Suppressor macrophage (primary cell): Measurements from ENCODE around the gene MYH9.
"Not testable (repeated sequence)": the region's sequence is repeated elsewhere in the genome, so short reads cannot be mapped to it uniquely, and the experiment has no call there.

Experiments used
- DNase-seq, 4 experiments: peaks; one replicate each; pipeline ENCODE4 v3.0.0-alpha.2; 2020 to 2022

MYH9 gene

DNA sequence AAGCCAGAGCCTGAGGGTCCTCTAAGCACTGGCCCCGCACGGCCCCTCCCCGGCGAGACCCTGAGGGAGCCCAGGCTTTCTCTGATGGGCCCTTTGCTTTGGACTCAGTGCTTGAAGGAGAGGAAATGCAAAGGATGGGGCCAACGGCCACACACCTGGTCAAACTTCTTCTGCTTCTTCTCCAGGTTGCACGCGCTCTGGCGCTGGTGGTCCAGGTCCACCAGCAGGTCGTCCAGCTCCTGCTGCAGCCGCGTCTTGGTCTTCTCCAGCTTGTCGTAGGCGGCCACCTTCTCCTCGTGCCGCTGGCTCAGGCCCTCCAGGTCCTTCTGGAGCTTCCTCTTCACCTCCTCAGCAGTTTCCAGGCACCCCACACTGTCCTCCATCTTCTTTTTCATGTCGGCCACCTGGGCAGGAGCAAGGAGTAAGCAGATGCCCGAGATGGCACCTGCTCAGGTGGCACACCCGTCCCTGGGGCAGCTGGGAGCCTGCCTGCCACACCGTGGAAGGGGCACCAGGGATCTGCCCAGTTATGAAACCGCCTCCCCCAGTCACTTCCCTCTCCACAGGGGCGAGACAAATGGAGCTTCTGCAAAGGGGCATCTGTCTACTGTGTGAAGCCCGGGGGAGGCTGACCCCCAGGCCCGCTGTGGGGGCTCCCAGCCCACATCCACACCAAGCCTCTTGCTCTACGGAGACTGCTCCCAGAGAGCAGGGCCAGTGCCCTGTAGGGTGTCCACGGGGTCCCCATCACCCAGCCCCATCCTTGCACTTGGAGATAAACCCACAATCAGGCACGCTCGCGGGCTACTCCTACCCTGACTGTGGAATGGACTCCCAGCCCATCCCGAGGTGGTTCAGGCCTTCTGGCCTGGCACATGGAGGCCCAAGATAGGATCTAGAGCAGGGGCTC lies 95.7 kb downstream of the MYH9 start:
- DNase-seq: no peak

GRCh38 chr22:36290391-36291075 lies 97.2 kb downstream of the MYH9 start:
- DNase-seq: not testable (repeated sequence)

- not testable (repeated sequence) for DNase-seq
Measured at GRCh38 chr22:36289948-36290371, 97.8 kb downstream of the MYH9 start.

- no peak for DNase-seq
Measured at GRCh38 chr22:36289406-36289870, 98.3 kb downstream of the MYH9 start.

GRCh38 chr22:36288571-36289405 lies 99.0 kb downstream of the MYH9 start:
- DNase-seq: no peak

- DNase-seq: no peak
Measured at GRCh38 chr22:36287881-36288515, 99.8 kb downstream of the MYH9 start.

DNA sequence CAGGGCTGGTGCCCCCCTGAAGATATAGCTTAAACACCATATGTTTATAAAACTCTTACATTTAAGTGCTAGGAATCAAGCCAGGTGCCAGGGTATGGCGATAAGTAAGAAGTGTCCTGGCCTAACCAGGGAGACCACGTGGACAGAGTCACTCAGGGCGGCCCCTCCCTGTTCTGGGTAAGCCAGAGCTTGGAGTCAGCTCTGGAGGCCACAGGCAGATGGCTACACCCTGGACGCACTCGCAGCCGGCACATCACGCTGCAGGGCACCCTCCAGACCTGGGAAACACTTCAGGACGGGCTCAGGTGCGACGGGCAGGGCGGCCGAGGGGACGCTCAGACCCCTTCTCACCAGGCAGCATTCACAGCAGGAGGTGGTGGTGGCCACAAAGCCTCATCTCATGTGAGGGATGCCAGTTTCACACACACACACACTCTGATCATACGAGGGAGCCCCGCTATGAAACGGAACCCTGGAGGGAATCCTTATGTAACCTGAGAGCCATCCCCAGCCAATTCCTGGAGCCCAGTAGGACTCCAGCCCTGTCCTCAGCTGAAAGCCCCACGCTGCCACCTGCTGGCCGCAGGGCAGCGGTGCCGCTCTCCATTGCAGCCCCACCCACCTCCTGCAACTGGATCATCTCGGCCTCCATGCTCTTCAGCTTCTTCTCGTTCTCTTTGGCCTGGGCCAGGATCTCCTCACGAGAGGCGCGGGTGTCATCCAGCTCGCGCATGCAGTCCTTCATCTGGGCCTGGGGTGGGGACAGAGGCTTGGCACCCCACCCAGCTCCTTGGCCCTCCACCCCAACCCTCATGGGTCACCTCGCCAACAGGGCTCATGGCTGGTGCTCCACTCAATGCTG lies 101.4 kb downstream of the MYH9 start:
- peak; percentile 73 to 86 (median 81) for DNase-seq

GRCh38 chr22:36285545-36285944 lies 102.2 kb downstream of the MYH9 start:
- DNase-seq: no peak

- DNase-seq: no peak
Measured at GRCh38 chr22:36285017-36285416, 102.8 kb downstream of the MYH9 start.

GRCh38 chr22:36284171-36284571 lies 103.6 kb downstream of the MYH9 start:
- no peak for DNase-seq

- no peak for DNase-seq
Measured at GRCh38 chr22:36282328-36282831, 105.4 kb downstream of the MYH9 start.

GRCh38 chr22:36281781-36282327 lies 105.9 kb downstream of the MYH9 start:
- no peak for DNase-seq

DNA sequence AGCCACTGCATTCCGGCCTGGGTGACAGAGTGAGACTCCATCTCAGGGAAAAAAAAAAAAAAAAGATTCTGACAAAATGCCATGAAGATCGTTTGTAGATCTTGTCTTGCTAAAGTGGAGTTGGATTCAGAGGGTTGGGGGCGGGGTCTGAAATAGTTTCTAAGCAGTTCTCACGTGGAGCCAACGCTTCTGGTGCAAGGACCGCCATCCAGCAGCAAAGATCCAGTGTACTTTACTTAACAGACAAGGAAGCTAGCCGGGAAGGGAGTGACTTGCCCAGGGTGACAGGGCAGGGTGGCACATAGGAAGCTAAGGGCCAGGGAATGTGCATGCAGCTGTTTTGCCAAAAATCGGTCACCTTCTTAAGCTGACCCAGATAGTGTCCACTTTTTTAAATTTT lies 107.4 kb downstream of the MYH9 start:
- no peak for DNase-seq

- peak; percentile 12 to 46 (median 26) for DNase-seq
Measured at GRCh38 chr22:36279219-36279666, 108.5 kb downstream of the MYH9 start.

GRCh38 chr22:36277482-36278291 lies 110.1 kb downstream of the MYH9 start:
- peak; percentile 63 to 77 (median 73) for DNase-seq

DNA sequence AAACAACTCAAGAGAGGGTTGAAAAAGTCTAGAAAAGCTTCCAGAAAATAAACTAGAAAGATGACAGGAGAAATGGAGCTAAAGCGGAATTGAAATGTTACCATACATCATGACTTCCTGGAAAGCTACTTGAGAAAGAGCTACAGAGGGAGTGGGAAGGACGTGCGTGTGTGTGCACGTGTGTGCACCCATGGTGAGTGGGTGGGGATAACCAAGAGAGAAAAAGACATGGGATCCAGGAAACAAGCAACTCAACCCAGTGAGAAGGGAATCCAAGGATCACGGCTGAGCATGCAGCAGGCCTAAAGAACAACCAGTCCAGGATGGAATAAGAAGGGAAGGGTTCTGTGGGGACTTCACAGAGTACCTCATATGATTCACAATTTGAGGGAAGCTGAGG lies 113.2 kb downstream of the MYH9 start:
- DNase-seq: peak in 3 of 4 experiments; percentile 23 to 52 (median 44)

DNA sequence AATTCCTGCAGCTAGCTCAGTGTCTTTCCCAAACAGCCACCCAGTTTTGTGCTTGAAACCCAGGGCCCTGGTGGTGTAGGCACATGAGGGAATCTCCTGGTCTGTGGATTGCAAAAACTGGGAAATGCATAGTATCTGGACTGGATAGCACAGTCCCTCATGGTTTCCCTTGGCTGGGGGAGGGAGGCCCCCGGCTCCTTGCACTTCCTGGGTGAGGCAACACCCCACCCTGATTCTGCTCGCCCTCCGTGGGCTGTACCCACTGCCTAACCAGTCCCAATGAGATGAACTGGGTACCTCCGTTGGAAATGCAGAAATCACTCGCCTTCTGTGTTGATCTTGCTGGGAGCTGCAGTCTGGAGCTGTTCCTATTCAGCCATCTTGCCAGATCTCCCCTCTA lies 115.8 kb downstream of the MYH9 start:
- DNase-seq: not testable (repeated sequence)

GRCh38 chr22:36271231-36271630 lies 116.5 kb downstream of the MYH9 start:
- DNase-seq: not testable (repeated sequence)

DNA sequence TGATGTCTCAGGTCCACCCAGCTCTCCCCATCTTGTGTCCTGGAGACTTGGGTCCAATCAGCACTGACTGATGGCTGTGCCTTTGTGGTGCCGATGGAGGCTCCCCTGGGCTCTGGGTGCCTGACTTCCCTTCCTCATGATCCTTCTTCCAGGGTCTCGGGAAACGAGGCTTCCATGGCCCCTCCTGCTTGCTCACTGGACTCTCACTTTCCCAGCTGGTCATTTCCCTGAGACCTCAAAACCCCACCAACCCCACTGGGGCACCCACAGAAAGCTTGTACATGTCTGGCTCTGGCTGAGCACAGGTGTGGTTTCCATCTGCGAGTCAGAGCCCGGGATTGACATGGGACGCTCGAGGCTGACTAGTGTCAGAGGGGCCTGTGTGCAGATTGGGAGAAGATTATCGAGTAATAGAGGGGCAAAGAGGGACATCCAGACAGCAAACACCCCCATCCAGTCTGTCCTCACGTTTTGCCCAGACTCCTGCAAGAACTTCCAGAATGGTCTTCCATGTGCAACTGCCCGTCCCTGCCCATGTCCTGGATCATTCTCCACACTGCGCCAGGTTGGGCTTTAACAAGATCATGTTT lies 119.8 kb downstream of the MYH9 start:
- DNase-seq: no peak
